Cardiac fibroblast (primary cell): Measurements from ENCODE around the gene TRIM17.

Experiments
- DNase-seq, 2 donors: peaks; one replicate each; pipeline versions ENCODE4 v3.0.0 to v3.0.0-alpha.2; 2010; ENCODE audit warnings: low read depth in 2 of 2
- H3K4me3 ChIP-seq, 2 donors: replicated peaks in 1 of 2; 1 replicate in 1 of 2; 2 replicates in 1 of 2; pipeline ENCODE4 v1.5.1; 2011; ENCODE audit warnings: low read depth in 2 of 2, low read length in 2 of 2, mild to moderate bottlenecking in 2 of 2, moderate library complexity in 1 of 2
- CTCF ChIP-seq: IDR thresholded peaks from one replicate; pipeline ENCODE4 v1.5.1; 2011; ENCODE audit warnings: low read depth, mild to moderate bottlenecking, low read length, inconsistent platforms

The TRIM17 gene

DNA sequence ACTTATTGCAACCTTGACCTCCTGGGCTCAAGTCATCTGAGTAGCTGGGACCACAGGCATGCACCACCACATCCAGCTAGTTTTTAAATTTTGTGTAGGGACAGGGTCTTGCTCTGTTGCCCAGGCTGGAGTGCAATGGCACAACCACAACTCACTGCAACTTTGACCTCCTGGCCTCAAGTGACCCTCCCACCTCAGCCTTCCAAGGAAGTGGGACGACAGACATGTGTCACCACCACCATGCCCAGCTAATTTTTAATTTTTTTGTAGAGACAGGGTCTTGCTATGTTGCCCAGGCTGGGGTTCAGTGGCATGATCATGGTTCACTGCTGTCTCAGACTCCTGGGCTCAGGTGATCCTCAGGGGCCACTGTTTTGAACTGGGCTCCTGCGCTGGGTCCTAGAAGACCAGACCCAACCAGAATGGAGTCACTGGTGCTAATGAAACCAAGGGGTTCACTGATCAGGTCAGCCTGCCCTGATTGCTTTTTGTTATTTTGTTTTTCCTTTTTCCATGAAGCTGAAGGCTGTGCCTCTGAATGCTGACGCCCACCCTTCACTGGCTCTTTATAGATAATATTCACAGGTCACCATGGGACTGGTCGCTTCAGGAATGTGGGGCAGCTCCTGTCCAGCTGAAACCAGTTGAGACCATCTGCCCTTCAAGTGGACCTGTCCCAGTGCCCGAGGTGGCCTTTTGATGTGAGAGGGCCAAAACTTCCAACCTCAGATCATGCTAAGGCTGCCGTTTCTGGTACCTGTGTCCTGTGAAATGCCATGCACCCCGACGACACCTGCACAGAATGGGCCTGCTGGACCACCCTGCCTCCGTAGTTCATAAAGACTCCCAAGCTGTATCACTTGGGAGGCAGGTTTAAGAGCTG lies 4.9 kb downstream of the TRIM17 start:
- H3K4me3 ChIP-seq: no peak overlapping the region
- TF ChIP-seq CTCF: no peak
- DNase-seq: no peak

DNA sequence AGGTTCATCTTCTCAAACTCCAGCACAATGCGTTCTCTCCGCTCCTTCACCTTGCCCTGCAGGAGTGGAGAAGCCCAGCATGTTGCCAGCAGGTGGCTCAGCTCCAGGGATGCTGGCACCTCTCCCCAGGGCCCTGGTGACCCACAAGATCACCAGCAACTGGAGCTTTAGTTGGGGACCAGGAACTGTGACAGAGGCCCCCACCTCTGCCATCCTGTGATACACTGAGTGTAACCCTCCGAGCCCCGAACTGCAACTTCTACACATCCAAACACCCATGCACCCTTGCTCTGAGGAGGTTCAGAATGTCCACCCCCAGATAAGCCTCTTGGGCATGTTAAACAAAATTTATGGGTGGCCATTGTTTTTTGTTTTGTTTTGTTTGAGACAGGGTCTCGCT lies 5.5 kb downstream of the TRIM17 start:
- no peak for DNase-seq
- TF ChIP-seq CTCF: no peak
- H3K4me3 ChIP-seq: no peak overlapping the region

DNA sequence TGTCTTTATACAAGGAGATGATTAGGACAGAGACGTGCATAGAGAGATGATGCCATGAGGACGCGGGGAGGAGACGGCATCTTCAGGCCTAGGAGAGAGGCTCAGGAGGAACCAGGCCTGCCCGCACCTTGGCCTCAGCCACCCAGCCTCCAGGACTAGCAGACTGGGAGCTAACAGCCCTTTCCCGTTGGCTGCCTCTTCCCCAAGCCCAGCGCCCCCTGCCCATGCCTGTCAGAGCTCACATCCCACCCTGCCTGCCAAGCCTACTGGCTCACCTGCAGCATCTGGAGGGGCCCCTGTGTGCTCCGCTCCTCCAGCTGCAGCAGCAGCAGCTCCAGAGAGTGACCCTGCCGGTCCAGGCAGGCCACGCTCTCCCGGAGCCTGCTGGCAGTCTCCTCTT lies 6.0 kb downstream of the TRIM17 start:
- no peak overlapping the region for H3K4me3 ChIP-seq
- TF ChIP-seq CTCF: no peak
- no peak for DNase-seq

DNA sequence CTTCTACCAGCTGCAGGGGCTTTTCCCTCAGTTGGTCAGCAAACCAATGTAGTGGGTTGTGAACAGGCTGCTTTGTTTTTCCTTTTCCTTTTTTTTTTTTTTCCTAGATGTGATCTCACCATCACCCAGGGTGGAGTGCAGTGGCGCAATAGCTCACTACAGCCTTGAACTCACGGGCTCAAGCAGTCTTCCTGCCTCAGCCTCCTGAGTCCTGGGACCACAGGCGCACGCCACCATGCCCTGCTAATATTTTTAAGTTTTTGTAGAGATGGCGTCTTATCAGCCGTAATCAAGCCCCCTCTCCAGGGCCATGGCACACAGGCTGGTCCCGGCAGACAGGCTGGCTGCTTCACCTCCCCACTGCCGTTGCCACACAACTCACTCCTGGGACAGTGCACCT lies 6.6 kb downstream of the TRIM17 start:
- peak; percentile 57 to 61 for DNase-seq
- TF ChIP-seq CTCF: no peak

GRCh38 chr1:228408869-228409805 lies 7.5 kb downstream of the TRIM17 start:
- no peak for DNase-seq
- no peak overlapping the region for H3K4me3 ChIP-seq
- TF ChIP-seq CTCF: no peak

More for the DNA sequence above, 6.6 kb downstream of the TRIM17 start:
- H3K4me3 ChIP-seq: no peak overlapping the region

DNA sequence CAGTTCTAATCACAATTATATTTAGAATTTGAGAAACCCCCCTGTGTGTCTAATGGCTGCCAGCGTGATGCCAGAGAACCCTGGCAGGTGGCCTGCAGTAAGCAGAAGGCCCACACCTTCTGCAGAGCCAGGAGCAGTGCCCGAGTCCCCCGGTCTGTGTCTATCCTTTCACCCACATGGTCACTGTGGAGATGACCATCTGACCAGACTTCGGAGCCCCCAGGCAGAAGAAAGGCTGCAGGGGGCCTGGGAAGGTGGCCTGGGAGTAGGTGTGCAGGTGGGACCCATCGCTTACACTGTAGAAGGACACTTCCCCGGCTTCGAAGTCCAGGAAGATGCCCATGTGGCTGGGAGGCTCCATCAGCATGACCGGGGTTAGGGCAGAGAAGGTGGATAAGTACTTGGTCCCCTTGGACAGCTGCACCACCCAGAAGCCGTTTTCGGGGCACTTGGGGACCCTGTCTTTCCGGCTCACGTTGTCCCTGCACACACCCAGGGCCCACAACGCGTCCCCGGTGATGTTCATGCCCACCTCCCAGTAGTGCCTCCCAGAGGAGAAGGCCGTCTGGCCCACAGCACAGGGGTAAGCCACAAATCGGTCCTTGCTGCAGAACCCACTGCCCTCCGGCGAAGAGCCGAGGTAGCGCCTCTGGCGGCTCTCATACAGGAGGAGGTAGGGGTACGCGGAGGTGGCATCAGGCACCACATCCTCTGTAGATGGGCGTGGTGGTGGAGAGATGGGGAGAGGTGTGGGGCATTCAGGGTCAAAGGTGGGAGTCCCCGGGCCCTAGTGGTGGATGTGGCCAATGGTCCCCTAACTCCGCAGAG lies 8.4 kb downstream of the TRIM17 start:
- H3K4me3 ChIP-seq: peak overlapping the region; percentile 92 to 93
- no peak for TF ChIP-seq CTCF
- no peak for DNase-seq
